Liver (tissue), 9 donors: ENCODE measurements around the gene PRH2. TPM values are rescaled to one million over a fixed set of nuclear protein-coding genes. Genes with fewer than 3 reads are reported as not detected.

Experiments used
- DNase-seq: peaks from one replicate; pipeline ENCODE4 v3.0.0-alpha.2; 2017; ENCODE audit warnings: low spot score
- H3K27ac ChIP-seq, 2 donors: one replicate each; pipeline ENCODE4 v1.7.0; 2013; ENCODE audit warnings: inconsistent platforms in 2 of 2, low read length in 2 of 2, control low read depth in 1 of 2, low read depth in 1 of 2, mild to moderate bottlenecking in 1 of 2
- H3K27me3 ChIP-seq, 4 donors: one replicate each; pipeline versions ENCODE4 v1.6.1 to v1.7.0; 2013; ENCODE audit warnings: low read length in 3 of 4, inconsistent platforms in 1 of 4, mild to moderate bottlenecking in 1 of 4, moderate library complexity in 1 of 4; ENCODE audit not compliant: control insufficient read depth in 4 of 4, insufficient read depth in 4 of 4
- H3K36me3 ChIP-seq, 4 donors: one replicate each; pipeline versions ENCODE4 v1.6.1 to v1.7.0; 2013; ENCODE audit warnings: low read length in 3 of 4, mild to moderate bottlenecking in 3 of 4, low read depth in 1 of 4, moderate library complexity in 1 of 4; ENCODE audit not compliant: control insufficient read depth in 4 of 4, insufficient read depth in 3 of 4
- H3K4me1 ChIP-seq, 4 donors: one replicate each; pipeline versions ENCODE4 v1.6.1 to v1.7.0; 2013; ENCODE audit warnings: low read length in 3 of 4, mild to moderate bottlenecking in 3 of 4, moderate library complexity in 1 of 4; ENCODE audit not compliant: control insufficient read depth in 4 of 4, insufficient read depth in 4 of 4
- H3K4me3 ChIP-seq, 3 donors: one replicate each; pipeline versions ENCODE4 v1.6.1 to v1.7.0; 2013; ENCODE audit warnings: low read length in 3 of 3, control low read depth in 1 of 3, low read depth in 1 of 3, mild to moderate bottlenecking in 1 of 3
- H3K9ac ChIP-seq, 2 donors: one replicate each; pipeline ENCODE4 v1.7.0; 2013; ENCODE audit warnings: low read length in 2 of 2, mild to moderate bottlenecking in 2 of 2, moderate library complexity in 2 of 2, control low read depth in 1 of 2, low read depth in 1 of 2
- H3K9me3 ChIP-seq, 4 donors: one replicate each; pipeline versions ENCODE4 v1.6.1 to v1.7.0; 2013; ENCODE audit warnings: low read length in 3 of 4; ENCODE audit not compliant: control insufficient read depth in 4 of 4
- EGR1 ChIP-seq, 2 donors: IDR thresholded peaks; 2 replicates each; pipeline ENCODE4 v1.6.1; 2016 to 2018; ENCODE audit warnings: antibody characterized with exemption in 2 of 2, low read depth in 2 of 2
- FOXA1 ChIP-seq: IDR thresholded peaks from 2 replicates; pipeline ENCODE4 v1.6.1; 2016; ENCODE audit warnings: antibody characterized with exemption
- FOXA2 ChIP-seq: IDR thresholded peaks from 2 replicates; pipeline ENCODE4 v1.6.1; 2016; ENCODE audit warnings: antibody characterized with exemption
- GABPA ChIP-seq, 2 donors: IDR thresholded peaks in 1 of 2; conservative IDR thresholded peaks in 1 of 2; 2 replicates each; pipeline ENCODE4 v1.6.1; 2016; ENCODE audit warnings: antibody characterized with exemption in 2 of 2, mild to moderate bottlenecking in 1 of 2, moderate library complexity in 1 of 2
- HNF4A ChIP-seq, 2 donors: conservative IDR thresholded peaks; 2 replicates each; pipeline ENCODE4 v1.6.1; 2016; ENCODE audit warnings: antibody characterized with exemption in 2 of 2, mild to moderate bottlenecking in 2 of 2
- HNF4G ChIP-seq: IDR thresholded peaks from 2 replicates; pipeline ENCODE4 v1.6.1; 2016; ENCODE audit warnings: antibody characterized with exemption
- JUND ChIP-seq, 2 donors: IDR thresholded peaks; 2 replicates each; pipeline ENCODE4 v1.6.1; 2016; ENCODE audit warnings: antibody characterized with exemption in 2 of 2
- RAD21 ChIP-seq, 2 donors: IDR thresholded peaks; 2 replicates each; pipeline ENCODE4 v1.6.1; 2016; ENCODE audit warnings: antibody characterized with exemption in 2 of 2, mild to moderate bottlenecking in 2 of 2
- RXRA ChIP-seq, 2 donors: IDR thresholded peaks; 2 replicates each; pipeline ENCODE4 v1.6.1; 2017 to 2018; ENCODE audit warnings: antibody characterized with exemption in 2 of 2, mild to moderate bottlenecking in 1 of 2
- SP1 ChIP-seq: IDR thresholded peaks from 2 replicates; pipeline ENCODE4 v1.6.1; 2018; ENCODE audit warnings: antibody characterized with exemption, mild to moderate bottlenecking
- TAF1 ChIP-seq: conservative IDR thresholded peaks from 2 replicates; pipeline ENCODE4 v1.6.1; 2016; ENCODE audit warnings: antibody characterized with exemption, mild to moderate bottlenecking
- YY1 ChIP-seq: IDR thresholded peaks from 2 replicates; pipeline ENCODE4 v1.6.1; 2016; ENCODE audit warnings: antibody characterized with exemption, mild to moderate bottlenecking
- WGBS: extraction: QIAGEN DNeasy Blood & Tissue Kit; methylation state at CpG from one replicate; pipeline ENCODE4 v1.1.7; 2013; 5-methylcytosine and 5-hydroxymethylcytosine counted together
- polyA plus RNA-seq, 2 donors: library from polyadenylated mRNA; stranded (reverse) in 1 of 2; unstranded in 1 of 2; fragments of 200-250 nt in 1 of 2; fragments of >200 nt in 1 of 2; fragmentation: Nextera tagmentation in 1 of 2; extraction: Ambion mirVana in 1 of 2; gene quantifications; one replicate each; pipeline versions ENCODE4 v1.2.1 to v1.2.3, GENCODE V29; 2013 to 2015
- total RNA-seq, 2 donors: library from RNA; depleted of rRNA; stranded (reverse); fragments of >200 nt; gene quantifications; one replicate each; pipeline ENCODE4 v1.2.3, GENCODE V29; 2014
- TF ChIP-seq, protein P1 (sequence below): IDR thresholded peaks from 2 replicates; pipeline ENCODE4 v1.6.1; 2016; ENCODE audit warnings: antibody characterized with exemption
- TF ChIP-seq, protein P2 (sequence below): IDR thresholded peaks from 2 replicates; pipeline ENCODE4 v1.6.1; 2016; ENCODE audit warnings: antibody characterized with exemption
- TF ChIP-seq, protein P3 (sequence below): IDR thresholded peaks from 2 replicates; pipeline ENCODE4 v1.6.1; 2016; ENCODE audit warnings: antibody characterized with exemption
- TF ChIP-seq, protein P4 (sequence below): fragments of 150-350 bp; IDR thresholded peaks from 2 replicates; pipeline ENCODE4 v1.5.1; 2017; ENCODE audit warnings: improper control_type of control experiment, low read depth, low read length; ENCODE audit not compliant: missing input control
- donor health status: healthy.
- donor health status: healthy.
- donor health status: healthy.
- donor health status: healthy.
- donor health status: healthy.

The PRH2 gene
- total and polyA plus RNA-seq, 4 donors = 0.23 to 0.42 (median 0.40) TPM; not detected in 1

DNA sequence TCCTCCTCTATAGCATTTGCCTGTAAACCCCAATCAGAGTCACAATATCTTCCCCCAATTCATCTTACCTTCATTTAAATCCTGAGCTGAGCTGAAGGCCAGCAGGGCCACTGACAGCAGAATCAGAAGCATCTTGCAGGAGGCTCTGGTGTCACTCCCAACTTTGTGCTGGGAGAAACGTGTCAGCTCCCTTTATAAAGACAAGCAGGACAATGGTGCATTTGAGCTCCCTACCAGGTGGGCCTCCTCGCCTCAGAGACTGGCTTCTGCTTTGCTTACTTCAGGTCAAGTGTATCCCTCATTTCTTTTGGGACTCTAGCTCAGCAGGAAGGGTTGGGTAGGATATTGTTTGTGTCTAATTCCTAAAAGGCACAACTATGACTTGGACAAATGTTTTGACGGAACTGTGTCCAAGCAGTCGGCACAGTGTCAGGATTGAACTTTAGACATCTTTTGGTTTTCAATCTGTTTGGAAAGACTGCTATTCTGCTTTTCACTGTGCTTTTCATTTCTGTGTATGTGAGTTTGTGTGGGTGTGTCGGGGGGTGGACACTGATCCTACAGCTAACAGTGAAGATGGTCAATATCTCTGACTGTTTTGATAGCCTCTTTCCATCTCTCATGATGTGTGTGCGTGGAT, 44.8 kb upstream of the PRH2 start, which contains the start of gene PRH1:
Gene PRH1 (minus strand): TSS at position 170 of the 640 bp plus-strand sequence. CDS start 38 bp downstream, at position 132.
- TF ChIP-seq, protein P1, sequence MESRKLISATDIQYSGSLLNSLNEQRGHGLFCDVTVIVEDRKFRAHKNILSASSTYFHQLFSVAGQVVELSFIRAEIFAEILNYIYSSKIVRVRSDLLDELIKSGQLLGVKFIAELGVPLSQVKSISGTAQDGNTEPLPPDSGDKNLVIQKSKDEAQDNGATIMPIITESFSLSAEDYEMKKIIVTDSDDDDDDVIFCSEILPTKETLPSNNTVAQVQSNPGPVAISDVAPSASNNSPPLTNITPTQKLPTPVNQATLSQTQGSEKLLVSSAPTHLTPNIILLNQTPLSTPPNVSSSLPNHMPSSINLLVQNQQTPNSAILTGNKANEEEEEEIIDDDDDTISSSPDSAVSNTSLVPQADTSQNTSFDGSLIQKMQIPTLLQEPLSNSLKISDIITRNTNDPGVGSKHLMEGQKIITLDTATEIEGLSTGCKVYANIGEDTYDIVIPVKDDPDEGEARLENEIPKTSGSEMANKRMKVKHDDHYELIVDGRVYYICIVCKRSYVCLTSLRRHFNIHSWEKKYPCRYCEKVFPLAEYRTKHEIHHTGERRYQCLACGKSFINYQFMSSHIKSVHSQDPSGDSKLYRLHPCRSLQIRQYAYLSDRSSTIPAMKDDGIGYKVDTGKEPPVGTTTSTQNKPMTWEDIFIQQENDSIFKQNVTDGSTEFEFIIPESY = no peak
- TF ChIP-seq HNF4G = no peak
- TF ChIP-seq RXRA (IDR thresholded peaks at IDR 0.05) = no peak
- TF ChIP-seq, protein P2, sequence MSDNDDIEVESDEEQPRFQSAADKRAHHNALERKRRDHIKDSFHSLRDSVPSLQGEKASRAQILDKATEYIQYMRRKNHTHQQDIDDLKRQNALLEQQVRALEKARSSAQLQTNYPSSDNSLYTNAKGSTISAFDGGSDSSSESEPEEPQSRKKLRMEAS = no peak
- Histone ChIP-seq H3K9me3 (no peaks in the 10 kb centered on the region), H3K36me3 (peaks cover 0 to 2% (median 1%) of the 10 kb centered on the region in 4 donors), H3K9ac (no peak within 1 kb of the TSS), H3K4me1 (no peaks in the 10 kb centered on the region), H3K4me3 (no peak within 1 kb of the TSS), H3K27ac (no peak within 1 kb of the TSS), H3K27me3 (no peaks in the 10 kb centered on the region)
- DNase-seq = no peak
- whole genome bisulfite sequencing = 82% methylated on average over 6 of the region's 6 CpGs

DNA sequence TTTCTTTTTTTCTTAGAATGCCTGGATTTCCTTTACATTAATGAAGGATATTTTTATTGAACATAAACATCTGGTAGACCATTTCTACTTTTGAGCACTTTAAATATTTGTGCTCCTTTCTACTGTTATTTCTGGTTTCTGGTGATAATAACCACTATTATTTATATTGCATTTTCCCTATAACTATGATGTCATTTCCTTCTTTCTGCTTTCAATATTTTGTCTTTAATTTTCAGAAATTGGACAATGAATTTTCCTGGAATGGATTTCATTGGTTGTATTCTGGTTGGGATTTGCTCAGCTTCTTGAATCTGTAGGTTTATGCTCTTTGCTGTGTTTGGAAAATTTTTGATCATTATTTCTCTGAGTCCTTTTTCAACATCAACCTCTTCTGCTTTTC, 39.8 kb upstream of the PRH2 start:
- H3K27me3 ChIP-seq = no peaks in the 10 kb centered on the region
- DNase-seq = no peak
- H3K36me3 ChIP-seq = no peaks in the 10 kb centered on the region
- no peaks in the 10 kb centered on the region for H3K9me3 ChIP-seq
- no peak overlapping the region for H3K9ac ChIP-seq
- H3K4me3 ChIP-seq = no peak overlapping the region
- peaks cover 2 to 20% (median 12%) of the 10 kb centered on the region in 4 donors for H3K4me1 ChIP-seq
- TF ChIP-seq RXRA (IDR thresholded peaks at IDR 0.05) = no peak
- no peak for TF ChIP-seq FOXA2
- TF ChIP-seq SP1 = no peak
- TF ChIP-seq, protein P3, sequence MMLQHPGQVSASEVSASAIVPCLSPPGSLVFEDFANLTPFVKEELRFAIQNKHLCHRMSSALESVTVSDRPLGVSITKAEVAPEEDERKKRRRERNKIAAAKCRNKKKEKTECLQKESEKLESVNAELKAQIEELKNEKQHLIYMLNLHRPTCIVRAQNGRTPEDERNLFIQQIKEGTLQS = no peak
- TF ChIP-seq, protein P2 = no peak
- no peak for TF ChIP-seq HNF4A (conservative IDR thresholded peaks at IDR 0.05)
- TF ChIP-seq JUND (IDR thresholded peaks at IDR 0.05) = no peak
- TF ChIP-seq EGR1 (IDR thresholded peaks at IDR 0.05; ENCODE audit: low read depth in 2 of 2) = no peak
- no peak for TF ChIP-seq FOXA1
- TF ChIP-seq, protein P1 = no peak
- TF ChIP-seq RAD21 (IDR thresholded peaks at IDR 0.05) = no peak
- TF ChIP-seq, protein P4, sequence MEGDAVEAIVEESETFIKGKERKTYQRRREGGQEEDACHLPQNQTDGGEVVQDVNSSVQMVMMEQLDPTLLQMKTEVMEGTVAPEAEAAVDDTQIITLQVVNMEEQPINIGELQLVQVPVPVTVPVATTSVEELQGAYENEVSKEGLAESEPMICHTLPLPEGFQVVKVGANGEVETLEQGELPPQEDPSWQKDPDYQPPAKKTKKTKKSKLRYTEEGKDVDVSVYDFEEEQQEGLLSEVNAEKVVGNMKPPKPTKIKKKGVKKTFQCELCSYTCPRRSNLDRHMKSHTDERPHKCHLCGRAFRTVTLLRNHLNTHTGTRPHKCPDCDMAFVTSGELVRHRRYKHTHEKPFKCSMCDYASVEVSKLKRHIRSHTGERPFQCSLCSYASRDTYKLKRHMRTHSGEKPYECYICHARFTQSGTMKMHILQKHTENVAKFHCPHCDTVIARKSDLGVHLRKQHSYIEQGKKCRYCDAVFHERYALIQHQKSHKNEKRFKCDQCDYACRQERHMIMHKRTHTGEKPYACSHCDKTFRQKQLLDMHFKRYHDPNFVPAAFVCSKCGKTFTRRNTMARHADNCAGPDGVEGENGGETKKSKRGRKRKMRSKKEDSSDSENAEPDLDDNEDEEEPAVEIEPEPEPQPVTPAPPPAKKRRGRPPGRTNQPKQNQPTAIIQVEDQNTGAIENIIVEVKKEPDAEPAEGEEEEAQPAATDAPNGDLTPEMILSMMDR = no peak
- TF ChIP-seq GABPA (IDR thresholded peaks at IDR 0.05 in 1 of 2, conservative IDR thresholded peaks at IDR 0.05 in 1 of 2) = no peak
- no peak for TF ChIP-seq HNF4G
- no peak for TF ChIP-seq YY1
- no peak for TF ChIP-seq TAF1
- no peak overlapping the region for H3K27ac ChIP-seq
